HepG2 (cell line): ENCODE measurements around the gene PYCR2. TPM values are rescaled to one million over a fixed set of nuclear protein-coding genes. Genes with fewer than 3 reads are reported as not detected.

Experiments
- E2F1 ChIP-seq: sonication (generic); formaldehyde crosslinking; IDR thresholded peaks from 2 replicates; pipeline ENCODE4 v1.5.0; 2020; ENCODE audit warnings: missing genetic modification reagents
- FOXC1 ChIP-seq: sonication (generic); formaldehyde crosslinking; IDR thresholded peaks from 2 replicates; pipeline ENCODE4 v1.8.0; 2022; ENCODE audit warnings: mild to moderate bottlenecking, missing genetic modification reagents, borderline replicate concordance
- HNF4G ChIP-seq, 2 experiments: sonication (generic) in 1 of 2; formaldehyde crosslinking in 1 of 2; IDR thresholded peaks; 2 replicates each; pipeline versions ENCODE4 v1.4.0 to v1.6.1; 2011 to 2020; ENCODE audit warnings: borderline replicate concordance in 2 of 2, low read depth in 2 of 2, mild to moderate bottlenecking in 2 of 2, low read length in 1 of 2, missing genetic modification reagents in 1 of 2, moderate library complexity in 1 of 2
- KDM5B ChIP-seq: sonication (generic); formaldehyde crosslinking; IDR thresholded peaks from 2 replicates; pipeline ENCODE4 v1.4.0; 2020; ENCODE audit warnings: missing genetic modification reagents, mild to moderate bottlenecking, borderline replicate concordance
- KLF9 ChIP-seq: IDR thresholded peaks from 2 replicates; pipeline ENCODE4 v1.6.1; 2016; ENCODE audit warnings: low read depth
- NRL ChIP-seq: sonication (generic); formaldehyde crosslinking; IDR thresholded peaks from 2 replicates; pipeline ENCODE4 v1.5.0; 2020; ENCODE audit warnings: missing genetic modification reagents, mild to moderate bottlenecking, moderate library complexity, borderline replicate concordance
- PPARG ChIP-seq: conservative IDR thresholded peaks from 2 replicates; pipeline ENCODE4 v1.6.1; 2016; ENCODE audit warnings: missing biosample characterization, missing genetic modification reagents
- RCOR2 ChIP-seq: IDR thresholded peaks from 2 replicates; pipeline ENCODE4 v1.6.1; 2016; ENCODE audit warnings: missing biosample characterization, missing genetic modification reagents
- ZHX2 ChIP-seq, 2 experiments: sonication (generic) in 1 of 2; formaldehyde crosslinking in 1 of 2; IDR thresholded peaks; 2 replicates each; pipeline versions ENCODE4 v1.6.1 to v1.9.0; 2014 to 2022; ENCODE audit warnings: antibody characterized with exemption in 1 of 2, borderline replicate concordance in 1 of 2, inconsistent platforms in 1 of 2, low read depth in 1 of 2, missing genetic modification reagents in 1 of 2
- ZKSCAN1 ChIP-seq: fragments of 150-350 bp; IDR thresholded peaks from 2 replicates; pipeline ENCODE4 v1.6.1; 2014; ENCODE audit warnings: low read length
- ZNF207 ChIP-seq: fragments of 450-650 bp; IDR thresholded peaks from 2 replicates; pipeline ENCODE4 v1.6.1; 2016; ENCODE audit warnings: antibody characterized with exemption, borderline replicate concordance
- ZNF775 ChIP-seq: sonication (generic); formaldehyde crosslinking; IDR thresholded peaks from 2 replicates; pipeline ENCODE4 v1.4.0; 2020; ENCODE audit warnings: missing genetic modification reagents, mild to moderate bottlenecking, moderate library complexity, borderline replicate concordance
- ZNF780A ChIP-seq: sonication (generic); formaldehyde crosslinking; IDR thresholded peaks from 2 replicates; pipeline ENCODE4 v1.8.0; 2022; ENCODE audit warnings: mild to moderate bottlenecking, missing genetic modification reagents, moderate library complexity
- ZNF792 ChIP-seq: IDR thresholded peaks from 2 replicates; pipeline ENCODE4 v1.6.1; 2016
- polyA plus RNA-seq, 8 experiments: library from polyadenylated mRNA; depleted of rRNA in 3 of 8; stranded (reverse) in 7 of 8; unstranded in 1 of 8; fragments of >200 nt; fragmentation: Illumina TruSeq in 4 of 8; extraction: Trizol in 4 of 8; gene quantifications; 2 replicates each; pipeline versions ENCODE4 v1.2.1 to v1.2.3, GENCODE V29; 2011 to 2016; ENCODE audit warnings: low read depth in 4 of 8, missing spikeins in 1 of 8, mixed read lengths in 1 of 8; ENCODE audit not compliant: insufficient read depth in 1 of 8
- total RNA-seq, 5 experiments: library from RNA; depleted of rRNA; stranded (reverse); fragments of >200 nt; fragmentation: Illumina TruSeq; extraction: Trizol; gene quantifications; 2 replicates each; pipeline ENCODE4 v1.2.3, GENCODE V29; 2016; ENCODE audit warnings: low read depth in 1 of 5
- TF ChIP-seq, protein P1 (sequence below): sonication (generic); formaldehyde crosslinking; conservative IDR thresholded peaks from 2 replicates; pipeline ENCODE4 v1.4.0; 2020; ENCODE audit warnings: missing genetic modification reagents
- TF ChIP-seq, protein P2 (sequence below): sonication (generic); formaldehyde crosslinking; IDR thresholded peaks from 2 replicates; pipeline ENCODE4 v1.4.0; 2020; ENCODE audit warnings: mild to moderate bottlenecking, missing genetic modification reagents

PYCR2 gene
- total and polyA plus RNA-seq, 2 of the 13 experiments (the other 11 are each of a cell fraction or from before 2014, with no cell fraction given) = 47.2 to 47.8 TPM

- TF ChIP-seq KDM5B (CRISPR knock-in tag) (peak; percentile 69; the same call in 1 of the 2 replicates), RCOR2 (CRISPR knock-in tag) (0 out of 2 replicates have a peak, but pooled peaks have one; percentile 14), ZHX2 (IDR thresholded peaks at IDR 0.05; ENCODE audit: low read depth) (no peak), ZHX2 (CRISPR knock-in tag; IDR thresholded peaks at IDR 0.05; ENCODE audit: borderline replicate concordance) (no peak), ZNF792 (CRISPR knock-in tag) (no peak), ZNF775 (no peak), ZNF780A (CRISPR knock-in tag) (no peak), HNF4G (IDR thresholded peaks at IDR 0.05; ENCODE audit: borderline replicate concordance, low read depth, low read length) (no peak), HNF4G (CRISPR knock-in tag; IDR thresholded peaks at IDR 0.05; ENCODE audit: borderline replicate concordance, low read depth) (no peak), ZKSCAN1 (no peak), KLF9 (CRISPR knock-in tag) (no peak), ZNF207 (no peak), FOXC1 (CRISPR knock-in tag) (no peak), E2F1 (CRISPR knock-in tag) (no peak), NRL (CRISPR knock-in tag) (no peak; the same call in 1 of the 2 replicates), PPARG (CRISPR knock-in tag) (no peak)
- TF ChIP-seq, protein P1, sequence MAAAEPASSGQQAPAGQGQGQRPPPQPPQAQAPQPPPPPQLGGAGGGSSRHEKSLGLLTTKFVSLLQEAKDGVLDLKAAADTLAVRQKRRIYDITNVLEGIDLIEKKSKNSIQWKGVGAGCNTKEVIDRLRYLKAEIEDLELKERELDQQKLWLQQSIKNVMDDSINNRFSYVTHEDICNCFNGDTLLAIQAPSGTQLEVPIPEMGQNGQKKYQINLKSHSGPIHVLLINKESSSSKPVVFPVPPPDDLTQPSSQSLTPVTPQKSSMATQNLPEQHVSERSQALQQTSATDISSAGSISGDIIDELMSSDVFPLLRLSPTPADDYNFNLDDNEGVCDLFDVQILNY = no peak
- TF ChIP-seq, protein P2, sequence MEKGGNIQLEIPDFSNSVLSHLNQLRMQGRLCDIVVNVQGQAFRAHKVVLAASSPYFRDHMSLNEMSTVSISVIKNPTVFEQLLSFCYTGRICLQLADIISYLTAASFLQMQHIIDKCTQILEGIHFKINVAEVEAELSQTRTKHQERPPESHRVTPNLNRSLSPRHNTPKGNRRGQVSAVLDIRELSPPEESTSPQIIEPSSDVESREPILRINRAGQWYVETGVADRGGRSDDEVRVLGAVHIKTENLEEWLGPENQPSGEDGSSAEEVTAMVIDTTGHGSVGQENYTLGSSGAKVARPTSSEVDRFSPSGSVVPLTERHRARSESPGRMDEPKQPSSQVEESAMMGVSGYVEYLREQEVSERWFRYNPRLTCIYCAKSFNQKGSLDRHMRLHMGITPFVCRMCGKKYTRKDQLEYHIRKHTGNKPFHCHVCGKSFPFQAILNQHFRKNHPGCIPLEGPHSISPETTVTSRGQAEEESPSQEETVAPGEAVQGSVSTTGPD = no peak
Measured at GRCh38 chr1:225911191-225912130, 12.6 kb downstream of the PYCR2 start (continued).
